SK-N-SH treated with all-trans-retinoic acid at 6 μM for 48 hours (cell line): ENCODE measurements around the gene MRPL2.

Source experiments
- GLIS3 ChIP-seq: fragments of 250-450 bp; sonication (Bioruptor Pico); IDR thresholded peaks from 2 replicates; pipeline ENCODE4 v1.5.0; 2020; ENCODE audit warnings: mild to moderate bottlenecking, moderate library complexity
- RARB ChIP-seq: fragments of 250-450 bp; sonication (Bioruptor Pico); IDR thresholded peaks from 2 replicates; pipeline ENCODE4 v1.8.0; 2021; ENCODE audit warnings: mild to moderate bottlenecking, moderate library complexity
- SNAI2 ChIP-seq: fragments of 250-450 bp; sonication (Bioruptor Pico); IDR thresholded peaks from 2 replicates; pipeline ENCODE4 v1.5.0; 2020; ENCODE audit warnings: mild to moderate bottlenecking, moderate library complexity
- ZC3H10 ChIP-seq: fragments of 250-450 bp; sonication (Bioruptor Pico); IDR thresholded peaks from 2 replicates; pipeline ENCODE4 v1.5.1; 2021; ENCODE audit warnings: mild to moderate bottlenecking, moderate library complexity
- TF ChIP-seq, protein P1 (sequence below): fragments of 250-450 bp; sonication (Bioruptor Pico); IDR thresholded peaks from 2 replicates; pipeline ENCODE4 v1.5.1; 2020; ENCODE audit warnings: low read depth, mild to moderate bottlenecking, moderate library complexity

DNA sequence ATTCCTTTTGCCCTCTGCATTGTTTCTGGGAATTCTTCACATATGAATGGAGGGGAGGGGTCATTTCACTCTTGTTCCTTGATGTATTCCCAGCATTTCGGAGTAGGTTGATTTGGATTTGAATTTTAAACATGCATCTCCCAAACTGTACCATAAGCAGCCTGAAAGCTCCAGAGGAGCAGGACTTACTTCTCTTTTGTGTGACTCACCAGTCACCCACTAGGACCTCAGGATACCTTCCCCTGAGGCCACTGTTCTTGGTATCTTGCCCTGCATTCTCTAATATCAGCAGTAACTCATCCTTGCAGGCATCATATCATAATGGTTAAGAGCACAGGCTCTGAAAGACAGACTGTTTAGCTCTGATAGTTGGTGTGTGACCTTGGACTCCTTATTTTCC is 703 bp downstream of the MRPL2 start:
- TF ChIP-seq SNAI2 (CRISPR knock-in tag) (no peak), RARB (no peak), ZC3H10 (no peak), GLIS3 (CRISPR knock-in tag) (no peak)
- TF ChIP-seq, protein P1, sequence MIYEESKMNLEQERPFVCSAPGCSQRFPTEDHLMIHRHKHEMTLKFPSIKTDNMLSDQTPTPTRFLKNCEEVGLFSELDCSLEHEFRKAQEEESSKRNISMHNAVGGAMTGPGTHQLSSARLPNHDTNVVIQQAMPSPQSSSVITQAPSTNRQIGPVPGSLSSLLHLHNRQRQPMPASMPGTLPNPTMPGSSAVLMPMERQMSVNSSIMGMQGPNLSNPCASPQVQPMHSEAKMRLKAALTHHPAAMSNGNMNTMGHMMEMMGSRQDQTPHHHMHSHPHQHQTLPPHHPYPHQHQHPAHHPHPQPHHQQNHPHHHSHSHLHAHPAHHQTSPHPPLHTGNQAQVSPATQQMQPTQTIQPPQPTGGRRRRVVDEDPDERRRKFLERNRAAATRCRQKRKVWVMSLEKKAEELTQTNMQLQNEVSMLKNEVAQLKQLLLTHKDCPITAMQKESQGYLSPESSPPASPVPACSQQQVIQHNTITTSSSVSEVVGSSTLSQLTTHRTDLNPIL (CRISPR knock-in tag): no peak
